ENCODE results near the gene RCN2. TPM values are rescaled to one million over a fixed set of nuclear protein-coding genes. Genes with fewer than 3 reads are reported as not detected.

RCN2 gene
- total and polyA plus RNA-seq, 2 of the 13 experiments (the other 11 are each of a cell fraction or from before 2014, with no cell fraction given): 84.4 to 89.0 TPM

DNA sequence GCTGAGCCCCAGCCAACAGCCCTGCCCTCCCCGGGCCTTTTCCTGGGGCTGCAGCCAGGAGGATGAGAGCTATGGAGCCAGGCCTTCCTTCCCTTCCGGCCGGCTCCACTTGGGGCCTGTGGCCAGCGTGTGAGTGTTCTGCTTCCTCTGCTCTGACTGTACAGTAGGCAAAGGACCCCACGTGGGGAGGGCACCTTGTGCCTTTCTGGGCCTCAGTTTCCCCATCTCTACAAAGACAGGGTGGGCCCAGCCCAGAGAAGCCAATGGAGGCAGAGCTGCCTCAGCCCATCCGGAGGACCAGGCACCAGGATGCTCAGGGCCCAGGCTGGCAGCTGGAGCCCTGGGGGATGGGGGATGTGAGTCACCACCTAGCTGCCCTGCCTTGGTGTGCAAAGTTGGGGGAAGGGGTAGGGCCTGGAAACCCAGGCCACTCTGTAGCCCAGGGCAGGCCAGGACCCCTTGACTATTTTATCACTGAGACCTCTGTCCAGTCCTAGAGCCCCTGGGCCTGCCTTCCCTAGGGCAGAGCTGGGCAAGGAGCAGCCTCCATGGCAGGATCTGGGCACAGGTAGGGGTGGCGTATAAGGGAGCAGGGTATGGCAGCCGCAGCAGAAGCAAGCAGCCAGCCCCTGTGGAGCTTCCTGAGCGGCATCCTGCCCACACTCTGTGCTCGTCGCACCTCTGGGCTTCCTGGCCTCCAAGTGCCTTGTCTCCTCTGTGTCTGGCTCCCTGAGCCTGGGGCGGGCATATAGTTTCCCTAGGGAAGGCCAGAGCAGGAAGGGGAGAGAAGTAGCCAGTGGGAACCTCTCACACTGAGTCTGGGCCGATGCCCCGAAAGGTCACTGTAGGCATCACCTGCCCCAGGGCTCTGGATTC, 65.2 kb downstream of the RCN2 start (continued):
- TF ChIP-seq, protein P1, sequence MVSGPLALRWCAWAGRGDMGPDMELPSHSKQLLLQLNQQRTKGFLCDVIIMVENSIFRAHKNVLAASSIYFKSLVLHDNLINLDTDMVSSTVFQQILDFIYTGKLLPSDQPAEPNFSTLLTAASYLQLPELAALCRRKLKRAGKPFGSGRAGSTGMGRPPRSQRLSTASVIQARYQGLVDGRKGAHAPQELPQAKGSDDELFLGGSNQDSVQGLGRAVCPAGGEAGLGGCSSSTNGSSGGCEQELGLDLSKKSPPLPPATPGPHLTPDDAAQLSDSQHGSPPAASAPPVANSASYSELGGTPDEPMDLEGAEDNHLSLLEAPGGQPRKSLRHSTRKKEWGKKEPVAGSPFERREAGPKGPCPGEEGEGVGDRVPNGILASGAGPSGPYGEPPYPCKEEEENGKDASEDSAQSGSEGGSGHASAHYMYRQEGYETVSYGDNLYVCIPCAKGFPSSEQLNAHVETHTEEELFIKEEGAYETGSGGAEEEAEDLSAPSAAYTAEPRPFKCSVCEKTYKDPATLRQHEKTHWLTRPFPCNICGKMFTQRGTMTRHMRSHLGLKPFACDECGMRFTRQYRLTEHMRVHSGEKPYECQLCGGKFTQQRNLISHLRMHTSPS (CRISPR knock-in tag; IDR thresholded peaks at IDR 0.05; ENCODE audit: low read depth): no peak
- TF ChIP-seq ERF (CRISPR knock-in tag; IDR thresholded peaks at IDR 0.05) (no peak), CBFB (CRISPR knock-in tag; IDR thresholded peaks at IDR 0.05) (no peak)
- TF ChIP-seq, protein P2, sequence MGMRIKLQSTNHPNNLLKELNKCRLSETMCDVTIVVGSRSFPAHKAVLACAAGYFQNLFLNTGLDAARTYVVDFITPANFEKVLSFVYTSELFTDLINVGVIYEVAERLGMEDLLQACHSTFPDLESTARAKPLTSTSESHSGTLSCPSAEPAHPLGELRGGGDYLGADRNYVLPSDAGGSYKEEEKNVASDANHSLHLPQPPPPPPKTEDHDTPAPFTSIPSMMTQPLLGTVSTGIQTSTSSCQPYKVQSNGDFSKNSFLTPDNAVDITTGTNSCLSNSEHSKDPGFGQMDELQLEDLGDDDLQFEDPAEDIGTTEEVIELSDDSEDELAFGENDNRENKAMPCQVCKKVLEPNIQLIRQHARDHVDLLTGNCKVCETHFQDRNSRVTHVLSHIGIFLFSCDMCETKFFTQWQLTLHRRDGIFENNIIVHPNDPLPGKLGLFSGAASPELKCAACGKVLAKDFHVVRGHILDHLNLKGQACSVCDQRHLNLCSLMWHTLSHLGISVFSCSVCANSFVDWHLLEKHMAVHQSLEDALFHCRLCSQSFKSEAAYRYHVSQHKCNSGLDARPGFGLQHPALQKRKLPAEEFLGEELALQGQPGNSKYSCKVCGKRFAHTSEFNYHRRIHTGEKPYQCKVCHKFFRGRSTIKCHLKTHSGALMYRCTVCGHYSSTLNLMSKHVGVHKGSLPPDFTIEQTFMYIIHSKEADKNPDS (CRISPR knock-in tag; IDR thresholded peaks at IDR 0.05): no peak
- TF ChIP-seq, protein P3, sequence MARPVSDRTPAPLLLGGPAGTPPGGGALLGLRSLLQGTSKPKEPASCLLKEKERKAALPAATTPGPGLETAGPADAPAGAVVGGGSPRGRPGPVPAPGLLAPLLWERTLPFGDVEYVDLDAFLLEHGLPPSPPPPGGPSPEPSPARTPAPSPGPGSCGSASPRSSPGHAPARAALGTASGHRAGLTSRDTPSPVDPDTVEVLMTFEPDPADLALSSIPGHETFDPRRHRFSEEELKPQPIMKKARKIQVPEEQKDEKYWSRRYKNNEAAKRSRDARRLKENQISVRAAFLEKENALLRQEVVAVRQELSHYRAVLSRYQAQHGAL (CRISPR knock-in tag; IDR thresholded peaks at IDR 0.05; ENCODE audit: not compliant biosample characterization): no peak

DNA sequence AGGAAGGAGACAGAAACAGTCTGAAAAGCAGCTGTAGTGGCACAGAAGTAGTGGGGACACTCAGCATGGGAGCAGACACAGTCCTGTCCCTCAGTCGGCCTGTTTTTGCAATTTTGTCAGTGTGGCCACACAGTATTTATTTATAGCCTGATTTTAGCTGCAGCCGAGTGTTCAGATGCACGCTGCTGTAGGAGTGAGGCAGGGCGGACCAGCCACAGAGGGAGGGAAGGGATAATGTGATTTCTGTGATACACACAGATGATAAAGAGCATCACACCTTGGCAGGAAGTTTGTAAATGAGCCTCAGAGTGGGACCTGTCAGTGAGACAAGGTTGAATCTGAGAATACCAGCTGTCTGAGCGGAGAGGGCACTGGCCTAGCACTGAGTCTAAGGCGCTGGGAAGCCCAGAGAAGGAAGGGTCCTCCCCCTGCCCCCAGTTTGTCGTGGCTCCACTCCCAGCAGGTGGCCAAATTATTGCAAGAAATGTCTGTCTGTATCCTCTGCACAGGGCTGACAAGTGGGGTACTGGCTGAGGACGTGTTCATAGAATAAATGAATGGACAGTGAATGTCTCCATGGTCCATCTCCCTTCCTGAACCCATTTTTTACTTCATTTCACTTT, 67.2 kb downstream of the RCN2 start:
- in situ Hi-C loops (cut with HindIII; ENCODE audit: extremely low pct_ligation_motif_present, low pct_unique_long_range_greater_than_20kb): no loop called here
- Histone ChIP-seq H4K20me1 (ENCODE audit: insufficient read depth, low read length) (no peaks in the 10 kb centered on the region), H3K79me2 (ENCODE audit: insufficient read depth, low read length) (no peaks in the 10 kb centered on the region), H2AFZ (ENCODE audit: low read length) (no peak overlapping the region), H3K4me2 (ENCODE audit: low read depth, low read length) (no peak overlapping the region), H3K4me3 (replicated peaks in 1 of 3; ENCODE audit: insufficient read depth in 1 of 3, low read depth in 2 of 3, low read length in 3 of 3) (no peak overlapping the region), H3K9me3 (ENCODE audit: low read length) (no peaks in the 10 kb centered on the region), H3K9ac (ENCODE audit: insufficient read depth, low read depth, low read length) (no peak overlapping the region), H3K4me1 (ENCODE audit: insufficient read depth, low read length) (no peaks in the 10 kb centered on the region), H3K27ac (ENCODE audit: extremely low read length, insufficient read depth, low read length) (no peak overlapping the region), H3K36me3 (replicated peaks in 1 of 2; ENCODE audit: control insufficient read depth in 1 of 2, insufficient read depth in 2 of 2, low read length in 2 of 2) (no peaks in the 10 kb centered on the region), H3K27me3 (ENCODE audit: control insufficient read depth in 1 of 2, insufficient read depth in 2 of 2, low read length in 2 of 2) (peaks cover 7 to 47% of the 10 kb centered on the region in 2 experiments)
- 50% methylated on average over 6 of the region's 8 CpGs for WGBS (ENCODE audit: low lambda C conversion rate)
- no TSS peak for BruUV-seq (replicated peaks)
- intact Hi-C loops (cut with micrococcal nuclease; ENCODE audit: unreplicated experiment): no loop called here
- FAIRE-seq (no peak), DNase-seq (ENCODE audit: low spot score) (no peak), ATAC-seq (no peak)
- CTCF ChIA-PET (ENCODE audit: low intra/inter-chr PET ratio, low total read pairs): no interaction called here
- POLR2A ChIA-PET: no interaction called here
- TF ChIP-seq ZBTB42 (CRISPR knock-in tag; IDR thresholded peaks at IDR 0.05) (no peak), RXRB (CRISPR knock-in tag; IDR thresholded peaks at IDR 0.05; ENCODE audit: borderline replicate concordance) (no peak)
